Measurements from ENCODE around the gene C5AR2. TPM values are rescaled to one million over a fixed set of nuclear protein-coding genes. Genes with fewer than 3 reads are reported as not detected.

Gene C5AR2
- total and polyA plus RNA-seq, 2 donors (not counting 1 experiment from before 2014, with no cell fraction given) = under 0.01 to 0.08 TPM

GRCh38 chr19:47303966-47304365 lies 28.0 kb upstream of the C5AR2 start:
- no peak overlapping the region for H3K27ac ChIP-seq (ENCODE audit: insufficient read depth, low read length)
- H3K27me3 ChIP-seq (ENCODE audit: control insufficient read depth, insufficient read depth, low read length) = no peaks in the 10 kb centered on the region
- no peaks in the 10 kb centered on the region for H3K4me1 ChIP-seq (ENCODE audit: control insufficient read depth, extremely low read depth, insufficient read depth, low read length)
- H2AFZ ChIP-seq (ENCODE audit: low read length) = no peak overlapping the region
- H4K20me1 ChIP-seq (ENCODE audit: control insufficient read depth, extremely low read depth, insufficient read depth, low read length) = no peaks in the 10 kb centered on the region
- no peak overlapping the region for H3K9ac ChIP-seq (ENCODE audit: insufficient read depth, low read length)
- no peaks in the 10 kb centered on the region for H3K9me3 ChIP-seq (ENCODE audit: control insufficient read depth, insufficient read depth, low read depth, low read length)
- no peak overlapping the region for H3K4me2 ChIP-seq (ENCODE audit: extremely low read depth, insufficient read depth, low read length)
- DNase-seq (ENCODE audit: low read depth in 2 of 2) = no peak
- no peak for TF ChIP-seq CTCF (conservative IDR thresholded peaks at IDR 0.05 in 1 of 2, IDR thresholded peaks at IDR 0.05 in 1 of 2; ENCODE audit: low read depth in 1 of 2, low read length in 2 of 2)
- TF ChIP-seq EZH2 (IDR thresholded peaks at IDR 0.05; ENCODE audit: low read length, missing control alignments) = no peak
- H3K36me3 ChIP-seq (ENCODE audit: control insufficient read depth, insufficient read depth, low read length) = no peaks in the 10 kb centered on the region
- no peaks in the 10 kb centered on the region for H3K79me2 ChIP-seq (ENCODE audit: control insufficient read depth, insufficient read depth, low read length)
- no peak overlapping the region for H3K4me3 ChIP-seq (replicated peaks in 1 of 4; ENCODE audit: control extremely low read depth in 1 of 4, insufficient read depth in 1 of 4, low read depth in 3 of 4, low read length in 4 of 4)

- no peaks in the 10 kb centered on the region for H3K36me3 ChIP-seq (ENCODE audit: control insufficient read depth, insufficient read depth, low read length)
- no peaks in the 10 kb centered on the region for H4K20me1 ChIP-seq (ENCODE audit: control insufficient read depth, extremely low read depth, insufficient read depth, low read length)
- H3K79me2 ChIP-seq (ENCODE audit: control insufficient read depth, insufficient read depth, low read length) = no peaks in the 10 kb centered on the region
- peak overlapping the region; percentile 72 for H3K4me2 ChIP-seq (ENCODE audit: extremely low read depth, insufficient read depth, low read length)
- no peak overlapping the region for H3K27ac ChIP-seq (ENCODE audit: insufficient read depth, low read length)
- H2AFZ ChIP-seq (ENCODE audit: low read length) = no peak overlapping the region
- H3K27me3 ChIP-seq (ENCODE audit: control insufficient read depth, insufficient read depth, low read length) = no peaks in the 10 kb centered on the region
- H3K4me1 ChIP-seq (ENCODE audit: control insufficient read depth, extremely low read depth, insufficient read depth, low read length) = no peaks in the 10 kb centered on the region
- TF ChIP-seq EZH2 (IDR thresholded peaks at IDR 0.05; ENCODE audit: low read length, missing control alignments) = no peak
- TF ChIP-seq CTCF (conservative IDR thresholded peaks at IDR 0.05 in 1 of 2, IDR thresholded peaks at IDR 0.05 in 1 of 2; ENCODE audit: low read depth in 1 of 2, low read length in 2 of 2) = peak; percentile 95 to 100
- peak; percentile 79 to 92 for DNase-seq (ENCODE audit: low read depth in 2 of 2)
- H3K9ac ChIP-seq (ENCODE audit: insufficient read depth, low read length) = no peak overlapping the region
- H3K9me3 ChIP-seq (ENCODE audit: control insufficient read depth, insufficient read depth, low read depth, low read length) = no peaks in the 10 kb centered on the region
- peak overlapping the region in 2 of 4 experiments; percentile 19 to 28 for H3K4me3 ChIP-seq (replicated peaks in 1 of 4; ENCODE audit: control extremely low read depth in 1 of 4, insufficient read depth in 1 of 4, low read depth in 3 of 4, low read length in 4 of 4)
These were observed 26.6 kb upstream of the C5AR2 start for GRCh38 chr19:47305309-47305751.

- H3K4me2 ChIP-seq (ENCODE audit: extremely low read depth, insufficient read depth, low read length) = no peak overlapping the region
- H3K36me3 ChIP-seq (ENCODE audit: control insufficient read depth, insufficient read depth, low read length) = no peaks in the 10 kb centered on the region
- H4K20me1 ChIP-seq (ENCODE audit: control insufficient read depth, extremely low read depth, insufficient read depth, low read length) = no peaks in the 10 kb centered on the region
- no peaks in the 10 kb centered on the region for H3K9me3 ChIP-seq (ENCODE audit: control insufficient read depth, insufficient read depth, low read depth, low read length)
- H3K27me3 ChIP-seq (ENCODE audit: control insufficient read depth, insufficient read depth, low read length) = no peaks in the 10 kb centered on the region
- no peak overlapping the region for H3K4me3 ChIP-seq (replicated peaks in 1 of 4; ENCODE audit: control extremely low read depth in 1 of 4, insufficient read depth in 1 of 4, low read depth in 3 of 4, low read length in 4 of 4)
- H2AFZ ChIP-seq (ENCODE audit: low read length) = no peak overlapping the region
- H3K9ac ChIP-seq (ENCODE audit: insufficient read depth, low read length) = no peak overlapping the region
- no peak overlapping the region for H3K27ac ChIP-seq (ENCODE audit: insufficient read depth, low read length)
- TF ChIP-seq CTCF (conservative IDR thresholded peaks at IDR 0.05 in 1 of 2, IDR thresholded peaks at IDR 0.05 in 1 of 2; ENCODE audit: low read depth in 1 of 2, low read length in 2 of 2) (no peak), EZH2 (IDR thresholded peaks at IDR 0.05; ENCODE audit: low read length, missing control alignments) (no peak)
- no peak for DNase-seq (ENCODE audit: low read depth in 2 of 2)
- no peaks in the 10 kb centered on the region for H3K4me1 ChIP-seq (ENCODE audit: control insufficient read depth, extremely low read depth, insufficient read depth, low read length)
- H3K79me2 ChIP-seq (ENCODE audit: control insufficient read depth, insufficient read depth, low read length) = no peaks in the 10 kb centered on the region
These were observed 25.7 kb upstream of the C5AR2 start for GRCh38 chr19:47306303-47306702.

All from fibroblast of lung (primary cell).